Activated CD8-positive, alpha-beta memory T cell treated with anti-CD3 and anti-CD28 coated beads, Interleukin-2, amount 50 U/mL, for 48 hours (primary cell): ENCODE results near the gene PITX1.
"Not testable (repeated sequence)": the region's sequence is repeated elsewhere in the genome, so short reads cannot be mapped to it uniquely, and the experiment has no call there.

ENCODE experiments used
- DNase-seq: peaks from one replicate; pipeline ENCODE4 v3.0.0-alpha.2; 2020

The PITX1 gene

DNA sequence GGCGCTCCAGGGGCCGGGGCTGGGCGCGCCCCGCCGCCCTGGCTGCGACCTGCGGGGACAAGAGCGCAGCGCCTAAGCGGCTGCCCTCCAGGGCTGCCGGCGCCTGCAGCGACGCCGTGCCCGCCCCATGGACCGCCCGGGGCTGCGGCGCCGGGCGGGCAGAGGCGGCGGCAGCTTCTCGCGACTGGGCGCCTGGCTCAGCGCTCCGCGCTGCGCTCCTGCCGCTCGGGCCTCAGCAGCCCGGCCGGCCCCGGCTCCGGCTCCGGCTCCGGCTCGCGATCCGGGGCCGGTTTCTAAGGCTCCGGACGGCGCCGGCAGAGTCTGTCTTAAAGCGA lies at the start of gene PITX1:
TSS of gene PITX1 (minus strand) at position 328 of the 335 bp plus-strand sequence. CDS start 347 bp downstream, outside the sequence.
- DNase-seq: no peak

GRCh38 chr5:135083334-135083733 lies 49.3 kb upstream of the PITX1 start:
- DNase-seq: not testable (repeated sequence)

GRCh38 chr5:135081240-135081639 lies 47.2 kb upstream of the PITX1 start:
- DNase-seq: no peak

GRCh38 chr5:135079760-135080159 lies 45.7 kb upstream of the PITX1 start:
- no peak for DNase-seq

DNA sequence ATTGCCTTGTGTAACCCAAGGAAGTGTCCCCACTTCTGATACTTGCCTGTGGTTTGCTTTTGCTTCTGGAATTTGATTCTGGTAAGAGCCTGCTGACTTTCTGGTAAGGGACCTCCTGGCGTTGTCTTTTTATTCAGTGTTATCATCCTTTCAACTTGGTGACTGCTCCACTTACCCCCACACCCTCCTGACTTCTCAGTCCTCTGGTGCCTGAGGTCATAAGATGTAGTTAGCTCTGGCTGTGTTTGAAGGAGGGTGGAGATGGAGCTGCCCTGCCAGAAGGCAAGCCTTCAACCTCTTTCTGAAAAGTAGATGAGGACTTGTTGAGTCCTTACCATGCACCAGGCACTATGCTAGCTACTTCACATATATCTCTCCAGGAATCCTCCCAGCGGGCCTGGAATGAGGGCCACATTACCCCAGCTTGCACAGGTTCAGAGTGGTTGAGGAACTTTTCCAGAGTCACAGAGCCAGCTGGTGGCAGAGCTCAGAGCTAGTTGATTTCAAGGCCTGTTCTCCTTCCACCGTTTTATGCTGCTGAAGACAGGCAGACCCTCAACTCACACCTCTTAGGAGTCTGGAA lies 45.2 kb upstream of the PITX1 start:
- no peak for DNase-seq

DNA sequence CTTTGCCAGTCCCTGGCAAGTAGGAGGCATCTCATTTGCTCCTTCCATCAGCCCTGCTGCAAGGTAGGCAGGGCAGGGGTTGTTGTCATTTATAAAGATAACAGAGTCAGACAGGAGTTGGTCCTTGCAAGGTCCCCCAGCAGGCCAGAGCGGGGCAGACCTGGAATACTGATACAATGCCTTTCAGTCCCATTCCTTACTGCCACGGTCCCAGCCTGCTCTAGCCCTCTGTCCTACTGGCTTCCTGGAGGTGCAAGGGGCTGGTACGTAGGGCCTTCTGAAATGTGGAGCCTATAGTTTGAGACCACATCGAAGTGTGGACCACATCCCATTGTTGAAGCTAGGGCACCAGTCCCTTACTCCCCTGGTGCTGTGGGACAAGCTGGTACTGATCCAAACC lies 42.8 kb upstream of the PITX1 start:
- no peak for DNase-seq

- no peak for DNase-seq
These were observed 42.0 kb upstream of the PITX1 start for GRCh38 chr5:135076051-135076491.

DNA sequence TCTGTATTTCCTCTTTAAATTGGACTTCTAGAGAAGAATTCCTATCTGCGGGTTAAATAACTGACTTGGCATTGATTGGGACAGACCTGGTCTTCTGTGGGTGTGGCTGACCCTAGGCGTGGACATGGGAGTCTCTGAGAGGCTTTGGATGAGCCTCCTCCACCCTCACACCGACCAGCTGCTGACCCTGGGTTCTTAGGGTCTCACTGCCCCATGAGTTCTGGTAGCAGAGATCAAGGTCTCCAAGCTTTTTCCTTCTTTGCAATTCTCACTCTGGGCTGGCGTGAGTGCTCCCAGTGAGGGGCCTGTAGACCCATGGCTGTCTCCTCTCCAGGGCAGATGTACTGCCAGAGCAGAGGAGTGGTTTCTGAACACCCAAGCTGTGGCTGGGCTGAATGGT lies 41.6 kb upstream of the PITX1 start:
- no peak for DNase-seq

DNA sequence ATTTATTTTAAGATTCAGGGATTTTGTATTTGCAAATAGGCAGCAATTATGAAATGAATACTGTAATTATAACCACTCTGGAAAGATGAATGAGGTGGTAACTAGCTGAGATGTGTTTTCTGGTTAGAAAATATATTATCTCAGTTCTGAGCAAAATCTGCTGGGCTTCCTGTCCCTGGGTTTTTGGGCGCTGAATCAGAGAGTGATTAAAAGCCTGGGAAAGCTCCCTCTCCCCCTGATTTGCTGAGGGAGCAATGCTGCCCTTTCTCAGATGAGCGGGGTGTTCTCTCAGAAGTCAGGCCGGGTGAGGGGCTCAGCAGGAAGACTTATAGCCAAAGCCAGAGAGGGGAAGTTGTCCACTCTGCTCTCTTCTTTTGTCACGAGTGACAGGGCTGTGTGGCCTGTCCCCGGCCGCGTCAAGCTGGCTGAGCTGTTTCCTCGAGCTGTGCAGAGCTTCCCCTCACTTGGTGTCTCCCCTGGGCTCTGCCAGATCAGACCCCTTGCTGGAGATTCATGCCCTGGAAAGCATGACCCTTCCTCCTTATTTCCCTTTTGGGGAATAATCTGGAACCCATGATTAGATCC lies 39.8 kb upstream of the PITX1 start:
- DNase-seq: no peak

DNA sequence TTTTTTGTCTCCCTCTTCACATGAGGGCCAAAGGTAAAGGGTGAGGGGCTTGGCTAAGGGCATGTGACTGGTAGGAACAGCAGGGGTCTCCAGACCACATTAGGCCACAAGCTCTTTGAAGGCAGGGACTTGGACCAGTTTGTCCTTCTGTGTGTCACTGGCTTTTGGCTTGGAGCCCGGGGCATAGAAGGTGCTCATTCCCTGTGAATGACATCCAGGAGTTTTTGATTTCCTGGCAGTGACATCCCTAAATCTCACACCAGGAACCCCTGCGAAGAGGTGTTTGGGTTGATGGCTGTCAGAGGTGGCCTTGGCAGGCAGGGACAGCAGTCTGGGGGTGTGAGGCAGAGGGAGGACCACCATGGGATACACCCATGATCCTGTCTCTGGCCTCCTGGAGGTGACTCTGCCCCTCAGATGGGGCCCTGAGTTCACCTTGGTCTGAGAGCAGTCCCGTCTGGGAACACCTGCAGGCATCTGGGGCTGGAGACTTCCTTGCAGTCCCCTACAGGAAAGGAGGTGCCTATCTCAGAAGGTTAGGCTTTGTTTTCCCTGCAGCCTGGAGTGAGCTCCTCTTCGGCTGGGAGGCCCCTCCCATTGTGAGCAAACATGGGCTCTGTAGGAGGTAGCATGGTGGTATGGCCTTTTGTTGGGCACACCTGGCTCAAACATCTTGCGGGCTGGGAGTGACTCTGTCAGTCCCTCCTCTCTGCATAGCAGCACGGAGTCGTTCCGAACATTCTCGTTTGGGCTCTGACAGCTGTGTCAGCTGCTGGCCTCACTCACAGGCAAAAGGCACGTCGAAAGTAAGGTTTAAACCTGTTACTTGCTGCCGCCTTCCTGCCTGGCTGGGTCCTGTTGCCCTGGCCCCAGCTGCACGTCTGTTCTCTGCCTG lies 38.6 kb upstream of the PITX1 start:
- no peak for DNase-seq

DNA sequence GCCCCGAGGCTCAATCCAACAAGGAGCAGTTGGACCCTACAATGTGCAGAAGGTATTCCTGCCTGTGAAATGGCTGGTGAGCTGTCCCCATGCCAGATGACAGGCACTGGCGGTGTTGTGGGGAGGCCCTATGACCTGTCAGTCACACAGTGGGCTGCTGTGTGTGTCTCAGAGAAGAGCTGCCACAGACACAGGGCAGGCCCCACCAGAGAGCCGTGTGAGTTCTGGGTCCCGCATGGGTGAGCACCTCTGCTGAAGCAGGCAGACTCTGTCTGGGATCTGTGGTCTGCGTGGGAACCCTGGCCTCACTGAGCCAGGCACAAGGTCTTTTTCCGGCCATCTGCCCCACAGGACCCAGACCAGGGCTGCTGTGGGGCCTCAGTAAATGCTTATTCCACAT lies 37.3 kb upstream of the PITX1 start:
- DNase-seq: no peak

DNA sequence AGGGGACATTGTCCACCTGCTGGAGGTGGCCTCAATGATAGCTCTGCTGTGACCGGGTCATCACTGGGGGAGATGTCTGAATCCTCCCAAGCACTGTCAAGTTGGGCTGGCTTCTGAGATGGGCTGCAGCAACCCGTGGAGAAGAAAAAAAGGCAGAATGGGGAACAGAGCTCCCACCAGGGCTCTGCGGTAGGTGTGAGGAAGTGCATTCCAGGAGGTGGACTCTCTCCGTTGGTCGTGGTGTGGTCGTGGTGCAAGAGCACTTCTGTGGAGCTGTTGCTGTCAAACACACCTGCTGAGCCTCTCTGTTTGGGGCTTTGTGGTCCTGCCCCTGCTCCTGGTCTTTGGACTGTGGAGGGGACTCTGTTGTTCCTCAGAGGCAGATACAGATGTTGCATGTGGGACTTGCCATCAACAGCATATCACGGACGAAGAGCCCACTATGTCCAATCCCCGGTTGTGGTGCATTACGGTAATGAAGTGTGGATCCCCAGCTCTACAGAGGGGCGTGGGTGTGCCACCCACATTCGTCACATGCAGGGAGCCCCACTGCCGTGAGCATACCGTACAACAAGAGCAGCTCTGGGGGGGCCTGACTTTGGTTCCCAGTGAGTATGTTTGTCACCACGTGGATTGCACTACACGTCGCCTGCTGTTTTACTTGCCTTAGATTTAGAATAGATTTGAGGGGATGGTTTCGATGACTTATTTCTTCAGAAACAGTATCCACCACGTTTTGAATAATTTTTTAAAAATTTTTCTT lies 36.0 kb upstream of the PITX1 start:
- DNase-seq: no peak

GRCh38 chr5:135069016-135069770 lies 35.2 kb upstream of the PITX1 start:
- no peak for DNase-seq

GRCh38 chr5:135067587-135067986 lies 33.6 kb upstream of the PITX1 start:
- no peak for DNase-seq

DNA sequence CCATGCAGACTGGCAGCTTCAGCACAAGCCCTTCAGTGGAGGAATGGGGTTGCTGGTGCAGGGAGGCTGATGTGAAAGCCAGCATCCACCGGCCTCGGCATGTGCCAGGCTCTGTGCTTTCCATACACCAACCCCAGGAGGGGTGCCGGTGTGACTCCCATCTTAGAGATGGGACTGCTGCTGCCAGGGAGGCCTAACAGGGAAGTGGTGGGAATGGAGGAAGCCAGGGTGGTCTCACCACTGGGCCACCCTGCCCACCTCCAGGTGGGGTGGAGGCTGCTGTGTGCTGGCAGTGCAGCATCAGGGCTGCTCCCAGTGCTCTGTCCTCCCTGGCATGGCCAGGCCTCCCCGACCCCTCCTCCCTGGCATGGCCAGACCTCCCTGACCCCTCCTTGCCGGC lies 32.8 kb upstream of the PITX1 start:
- no peak for DNase-seq

DNA sequence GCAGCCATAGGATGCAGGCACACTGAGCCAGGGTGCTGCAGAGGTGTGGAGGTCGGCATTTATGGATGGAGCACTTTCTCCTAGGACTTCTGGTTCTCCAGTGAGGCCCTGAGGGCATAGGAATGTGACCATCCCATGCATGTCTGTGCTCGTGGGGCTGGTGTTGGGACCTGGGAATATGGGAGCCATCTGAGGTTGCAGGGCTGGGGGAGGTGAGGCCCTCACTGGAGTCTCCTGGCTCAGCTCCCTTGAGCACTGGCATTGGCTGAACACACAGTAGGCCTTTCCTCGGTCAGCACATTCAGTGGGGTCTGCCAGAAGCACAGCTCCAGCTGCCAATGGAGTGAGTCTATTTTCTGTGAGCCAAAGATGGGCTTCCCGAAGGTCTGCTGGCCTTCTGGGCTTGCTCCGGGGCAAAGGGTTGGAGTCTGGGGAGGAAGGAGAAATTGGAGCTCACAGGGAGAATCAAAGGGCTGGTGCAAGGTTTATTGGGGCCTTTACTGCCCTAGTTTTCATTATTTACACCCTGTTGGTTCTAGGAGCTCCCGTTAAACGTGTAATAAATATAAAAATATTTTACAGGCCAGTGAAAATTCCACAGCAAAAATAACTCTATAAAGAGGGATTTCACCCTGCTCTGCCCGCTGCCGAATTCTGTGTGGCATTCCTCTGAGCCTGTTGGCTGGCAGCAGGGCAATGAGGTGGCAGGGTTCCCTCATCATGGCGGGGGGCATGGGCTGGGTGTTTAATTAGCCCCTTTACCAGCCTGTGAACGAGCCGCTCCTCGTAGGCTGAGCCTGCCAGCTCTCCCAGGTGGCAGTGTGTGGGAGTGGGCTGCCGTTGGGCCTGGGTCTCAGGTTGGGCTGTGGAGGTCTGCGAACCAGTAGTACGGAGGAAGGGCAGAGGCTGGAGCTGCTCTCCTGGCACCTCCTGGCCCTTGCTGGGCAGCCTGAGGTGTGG lies 31.6 kb upstream of the PITX1 start:
- no peak for DNase-seq

GRCh38 chr5:135064235-135064570 lies 30.2 kb upstream of the PITX1 start:
- no peak for DNase-seq

- no peak for DNase-seq
These were observed 29.6 kb upstream of the PITX1 start for GRCh38 chr5:135063511-135064234.

GRCh38 chr5:135063056-135063445 lies 29.0 kb upstream of the PITX1 start:
- DNase-seq: no peak

GRCh38 chr5:135062216-135063055 lies 28.4 kb upstream of the PITX1 start:
- DNase-seq: no peak
